GM21526 (cell line): ENCODE results near the gene DPH6.

Experiments
- ATAC-seq: cut with Tn5 transposase; IDR thresholded peaks from one replicate; pipeline ENCODE4 v1.9.1; 2021; ENCODE audit warnings: moderate library complexity; ENCODE audit not compliant: unreplicated experiment, low FRiP score

The DPH6 gene

DNA sequence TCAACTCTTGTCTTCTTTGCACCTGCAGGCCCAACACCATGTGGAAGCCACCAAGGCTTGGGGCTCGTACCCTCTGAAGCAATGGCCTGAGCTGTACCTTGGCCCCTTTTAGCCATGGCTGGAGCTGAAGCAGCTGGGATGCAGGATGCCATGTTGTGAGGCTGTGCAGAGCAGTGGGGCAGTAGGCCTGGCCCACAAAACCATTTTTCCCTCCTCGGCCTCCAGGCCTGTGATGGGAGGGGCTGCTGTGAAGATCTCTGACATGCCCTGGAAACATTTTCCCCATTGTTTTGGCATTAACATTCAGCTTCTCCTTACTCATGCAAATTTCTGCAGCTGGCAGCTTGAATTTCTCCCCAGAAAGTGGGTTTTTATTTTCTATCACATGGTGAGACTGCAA is 58.5 kb downstream of the DPH6 start:
- ATAC-seq = no peak

DNA sequence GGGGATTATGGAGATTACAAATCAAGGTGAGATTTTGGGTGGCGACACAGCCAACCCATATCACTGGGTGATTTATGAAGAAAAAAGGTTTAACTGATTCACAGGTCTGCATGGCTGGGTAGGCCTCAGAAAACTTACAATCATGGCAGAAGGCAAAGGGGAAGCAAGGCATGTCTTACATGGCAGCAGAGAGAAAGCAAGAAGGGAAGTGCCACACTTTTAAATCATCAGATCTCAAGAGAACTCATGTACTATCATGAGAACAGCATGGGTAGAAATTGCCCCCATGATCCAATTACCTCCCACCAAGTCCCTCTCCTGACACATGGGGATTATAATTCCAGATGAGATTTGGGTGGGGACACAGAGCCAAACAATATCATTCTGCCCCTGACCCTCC is 59.7 kb downstream of the DPH6 start:
- no peak for ATAC-seq

DNA sequence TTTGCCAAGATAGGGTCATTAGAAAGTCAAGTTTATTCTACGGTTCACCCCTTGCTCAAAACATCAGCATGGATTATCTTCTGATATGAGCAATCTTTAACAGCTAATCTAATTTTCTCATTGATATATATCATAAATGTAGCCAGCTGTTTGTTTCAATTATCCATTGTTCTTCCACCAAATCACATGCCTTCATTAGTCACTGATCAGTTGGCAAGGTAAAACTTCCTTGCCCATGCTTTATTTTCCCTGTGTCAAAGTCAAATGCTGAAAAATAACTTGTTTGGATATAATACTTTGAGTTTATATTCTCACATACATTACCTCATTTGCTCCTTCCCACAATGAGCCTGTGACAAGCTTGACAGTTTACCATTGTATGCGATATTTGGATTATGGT is 60.6 kb downstream of the DPH6 start:
- no peak for ATAC-seq

DNA sequence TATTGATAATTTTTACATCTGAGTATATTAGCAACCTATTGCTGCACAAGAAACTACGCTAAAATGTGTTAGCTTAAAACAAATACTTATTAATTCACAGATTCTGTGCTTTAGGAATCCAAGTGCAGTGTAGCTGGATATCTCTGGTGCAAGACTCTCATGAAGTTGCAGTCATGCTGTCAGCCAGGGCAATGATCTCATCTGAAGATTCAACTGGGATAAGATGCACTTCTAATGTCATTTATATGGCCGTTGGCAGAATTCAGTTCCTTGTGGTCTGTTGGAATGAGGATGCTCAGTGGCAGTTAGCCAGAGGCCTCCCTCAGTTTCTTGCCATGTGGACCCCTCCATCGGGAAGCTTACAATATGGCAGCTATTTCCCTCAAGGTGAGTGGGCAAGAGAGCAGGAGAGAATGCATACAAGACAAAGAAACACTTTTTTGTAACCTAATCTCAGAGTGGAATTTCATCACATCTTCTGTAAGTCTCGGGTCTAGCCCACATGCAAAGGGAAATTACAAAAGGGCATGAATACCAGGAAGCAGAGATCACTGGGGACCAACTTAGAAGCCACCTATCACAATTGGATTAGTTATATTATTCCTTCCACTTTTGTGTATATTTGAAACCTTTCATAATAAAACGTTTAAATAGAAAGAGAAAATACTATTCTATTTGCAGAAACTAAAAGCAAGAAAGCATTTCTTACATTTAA is 61.6 kb downstream of the DPH6 start:
- ATAC-seq = no peak

DNA sequence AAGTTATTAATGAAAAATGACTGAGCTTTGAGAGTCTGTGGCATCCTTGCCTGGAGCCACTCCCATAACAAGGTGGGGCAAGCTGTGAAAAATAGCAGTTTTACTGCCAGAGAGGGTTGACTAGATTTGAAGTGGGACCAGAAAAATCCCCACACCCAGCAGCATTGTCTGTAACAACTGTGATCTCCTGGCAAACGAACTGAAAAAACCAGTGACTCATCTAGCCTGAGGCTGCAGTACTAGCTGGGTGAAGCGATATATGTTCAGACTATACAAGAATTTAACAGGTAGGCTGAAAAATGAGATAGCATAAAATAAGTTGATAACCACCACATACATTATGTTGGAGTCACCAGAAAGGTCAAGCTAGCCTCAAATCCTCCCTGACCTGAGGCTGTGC is 64.0 kb downstream of the DPH6 start:
- ATAC-seq = no peak

DNA sequence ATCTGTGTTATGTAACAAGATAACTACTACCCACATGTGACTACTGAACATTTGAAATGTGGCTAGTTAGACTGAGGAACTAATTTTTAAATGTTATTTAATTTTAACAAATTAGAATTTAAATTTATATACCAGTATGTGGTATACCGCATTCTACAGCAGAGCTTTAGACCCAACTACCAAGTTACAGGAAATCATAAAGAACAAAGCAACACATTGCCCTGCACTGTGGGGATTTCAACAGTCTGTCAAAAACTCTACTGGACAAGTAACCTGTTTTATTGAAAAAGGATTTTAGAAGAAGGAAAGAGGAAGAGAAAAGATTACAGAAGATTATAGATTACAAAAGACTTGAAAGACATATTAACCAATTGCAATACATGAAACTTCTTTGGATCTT is 64.9 kb downstream of the DPH6 start:
- ATAC-seq = no peak

DNA sequence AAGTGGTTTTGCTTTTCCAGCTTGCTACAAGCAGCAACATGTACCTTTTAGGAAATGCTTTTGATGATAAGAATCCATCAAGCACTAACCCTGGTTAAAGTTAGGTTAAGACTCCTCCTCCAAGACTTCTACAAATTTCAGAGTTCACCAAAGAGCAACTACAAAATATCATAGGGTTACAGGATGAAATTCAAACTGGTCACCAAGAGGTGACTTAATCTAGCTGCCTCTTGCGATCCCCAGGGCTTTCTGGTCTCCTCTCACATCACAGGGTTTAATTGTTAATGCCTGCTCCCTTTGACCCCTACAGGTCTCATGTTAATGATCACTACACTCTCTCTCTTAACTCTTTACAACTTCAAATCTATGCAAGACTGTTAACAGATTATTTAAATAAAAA is 66.5 kb downstream of the DPH6 start:
- ATAC-seq = no peak

DNA sequence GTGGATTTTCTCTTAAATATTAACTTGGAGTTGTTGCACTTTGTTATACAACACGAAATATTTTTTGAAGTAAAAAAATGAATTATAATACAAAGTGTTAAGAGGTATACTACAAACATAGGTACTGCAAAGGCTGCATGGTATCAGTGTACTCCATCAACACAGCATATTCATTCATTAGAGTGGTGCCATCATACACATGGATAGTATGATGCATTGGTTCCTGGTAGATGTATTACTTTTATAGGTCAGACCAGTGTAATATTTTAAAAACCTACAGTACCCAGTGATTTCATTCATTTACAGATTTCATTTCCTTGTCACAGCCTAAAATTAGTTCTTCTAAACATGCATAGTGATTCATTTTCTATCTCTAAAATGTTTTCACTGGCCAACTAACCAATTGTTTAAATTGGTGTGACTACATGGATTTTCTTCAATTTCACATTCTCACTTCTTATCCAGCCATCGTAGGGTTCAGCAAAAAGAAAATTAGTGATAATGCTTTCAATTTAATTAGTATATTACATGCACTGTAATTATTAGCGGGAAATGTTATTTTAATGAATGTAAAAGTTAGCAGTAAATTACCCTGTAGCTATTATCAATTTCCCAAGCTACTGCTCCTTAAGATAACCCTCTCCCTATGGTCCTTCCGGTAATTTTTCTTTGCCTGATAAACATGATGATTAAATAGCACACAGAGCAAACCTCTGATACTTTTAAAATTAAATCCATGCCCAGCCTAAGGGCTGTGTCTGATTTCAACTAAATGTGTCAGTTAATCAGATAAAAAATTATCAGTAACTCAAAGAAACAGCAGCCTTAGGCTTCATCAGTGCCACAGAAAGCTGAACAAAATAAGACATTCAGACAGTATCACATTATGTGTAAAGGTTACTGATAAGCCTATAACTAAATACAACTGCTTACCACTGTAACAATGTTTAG is 68.4 kb downstream of the DPH6 start:
- ATAC-seq = no peak

DNA sequence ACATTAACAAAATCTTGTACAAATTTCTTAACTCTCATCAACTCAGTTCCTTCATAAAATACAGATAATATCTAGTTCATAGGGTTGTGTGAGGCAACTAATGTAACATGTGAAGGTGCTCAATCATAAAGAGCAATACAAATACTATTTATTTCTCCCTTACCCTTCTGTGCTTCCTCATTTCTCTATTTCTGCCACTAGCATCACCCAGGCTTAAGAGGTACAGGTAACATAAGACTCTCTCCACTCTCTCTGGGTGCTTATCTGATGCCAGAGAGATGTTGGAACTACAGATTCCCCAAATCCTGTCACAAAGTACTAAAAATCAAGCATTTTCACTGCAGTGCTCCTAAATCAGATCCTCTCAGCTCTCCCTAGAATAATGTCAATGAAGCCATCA is 74.9 kb downstream of the DPH6 start:
- no peak for ATAC-seq

DNA sequence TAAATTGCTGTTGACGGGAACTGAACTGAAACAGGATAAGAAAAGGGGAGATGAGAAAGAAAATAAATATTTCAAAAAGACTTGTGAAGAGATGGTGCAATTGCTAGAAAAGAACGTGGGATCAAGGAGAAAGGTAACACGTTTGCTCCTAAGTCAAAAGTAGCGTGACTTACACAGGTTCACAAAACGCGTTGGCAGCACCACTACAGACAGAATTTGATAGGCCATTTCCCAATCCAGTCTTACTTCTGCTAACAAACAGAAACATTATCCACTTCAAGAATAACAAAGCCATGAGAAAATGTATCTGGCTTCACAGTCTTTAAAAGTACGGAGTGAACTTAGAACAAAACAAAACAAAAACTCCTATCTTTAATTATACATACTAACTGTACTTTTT is 75.5 kb downstream of the DPH6 start:
- no peak for ATAC-seq

DNA sequence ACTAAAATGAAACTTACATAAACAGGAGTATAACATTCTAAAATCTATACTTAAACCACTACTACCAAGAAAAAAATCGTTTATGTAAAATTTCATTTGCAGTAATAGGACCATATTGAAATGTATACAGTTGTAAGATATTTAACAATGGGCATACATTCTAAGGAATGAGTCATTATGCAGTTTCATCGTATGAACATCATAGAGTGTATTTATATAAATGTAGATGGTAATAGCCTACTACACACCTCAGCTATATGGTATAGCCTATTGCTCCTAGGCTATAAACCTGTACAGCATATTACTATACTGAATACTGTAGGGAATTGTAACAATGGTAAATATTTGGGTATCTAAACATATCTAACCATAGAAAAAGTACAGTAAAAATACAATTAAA is 79.5 kb downstream of the DPH6 start:
- ATAC-seq = no peak

DNA sequence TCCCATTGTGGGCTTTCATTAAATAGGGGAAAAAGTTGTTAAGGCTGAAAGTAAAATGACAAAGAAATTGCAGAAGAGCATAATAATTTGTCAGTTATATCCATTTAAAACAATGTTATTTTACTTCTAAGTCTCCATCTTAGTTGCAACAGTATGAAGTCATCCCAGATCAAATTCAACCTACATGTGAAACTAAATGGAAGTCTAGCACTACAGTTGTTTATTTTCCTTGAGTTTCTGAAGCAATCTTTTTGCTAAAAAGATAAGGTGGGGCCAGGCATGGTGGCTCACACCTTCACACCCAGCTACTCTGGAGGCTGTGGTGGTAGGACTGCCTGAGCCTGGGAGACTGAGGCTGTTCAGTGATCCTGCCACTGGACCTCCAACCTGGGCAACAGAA is 80.2 kb downstream of the DPH6 start:
- ATAC-seq = no peak

DNA sequence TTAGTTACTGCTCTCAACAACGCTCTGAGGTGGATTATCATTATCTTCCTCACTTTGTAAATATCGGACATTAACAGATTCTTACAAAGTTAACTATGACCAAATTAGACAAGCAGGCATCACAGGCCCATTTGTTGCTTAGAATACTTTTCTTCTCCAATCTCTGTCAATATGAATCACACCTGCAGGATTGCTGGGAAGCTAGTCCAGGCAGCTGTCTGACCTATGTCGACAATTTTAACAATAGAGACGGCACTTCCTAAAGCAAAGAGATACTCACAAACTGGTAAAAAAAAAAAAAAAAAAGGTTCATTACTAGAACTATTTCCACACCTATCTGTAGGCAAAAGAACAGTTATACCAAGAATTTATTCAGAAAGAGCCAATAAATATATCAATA is 85.3 kb downstream of the DPH6 start:
- ATAC-seq = no peak

DNA sequence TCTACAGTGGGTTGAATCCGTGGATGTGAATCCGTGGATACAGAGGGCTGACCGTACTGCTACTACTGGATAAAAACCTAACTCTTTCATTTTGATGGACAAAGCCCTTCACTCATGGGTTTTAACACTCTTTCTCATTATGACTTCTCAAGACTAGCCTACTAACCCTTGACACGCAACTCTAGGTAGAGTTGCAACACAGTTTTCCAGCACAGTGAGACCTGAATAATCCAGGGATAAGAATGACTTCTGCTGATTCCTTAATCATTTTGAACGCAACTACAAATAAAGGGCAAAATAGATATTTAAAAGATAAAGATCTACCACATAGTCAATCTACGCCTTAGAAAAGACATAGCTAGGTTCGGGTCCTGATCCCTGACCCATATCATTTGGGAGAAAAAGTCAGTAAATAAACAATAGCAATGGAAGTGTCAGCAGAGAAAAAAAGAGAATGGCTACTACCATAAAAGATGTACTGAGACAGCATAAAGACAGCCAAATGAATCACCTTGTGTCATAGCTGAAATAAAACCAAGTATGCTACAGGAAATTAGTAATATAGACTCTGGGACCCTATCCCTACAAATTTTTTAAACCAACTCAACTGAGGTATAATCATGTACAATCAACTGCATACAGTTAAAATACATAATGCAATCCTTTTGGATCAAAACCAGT is 87.6 kb downstream of the DPH6 start:
- no peak for ATAC-seq

DNA sequence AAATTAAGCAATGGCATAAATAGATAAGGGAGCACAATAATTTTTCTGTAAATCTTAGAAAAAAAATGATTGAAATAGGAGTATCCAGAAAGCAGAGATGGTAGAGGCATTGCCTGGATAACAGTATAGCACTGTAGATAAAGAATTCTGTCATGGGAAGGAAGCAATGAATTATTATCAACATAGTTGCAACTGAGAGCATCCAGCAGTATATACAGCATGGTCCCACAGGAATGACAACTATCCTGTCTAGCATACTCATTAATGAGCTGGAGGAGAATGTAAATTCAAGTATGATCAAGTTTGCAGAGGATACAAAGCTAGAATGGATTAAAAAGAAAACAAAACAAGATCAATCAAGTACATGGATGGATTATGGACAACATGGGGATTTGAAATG is 90.8 kb downstream of the DPH6 start:
- no peak for ATAC-seq

DNA sequence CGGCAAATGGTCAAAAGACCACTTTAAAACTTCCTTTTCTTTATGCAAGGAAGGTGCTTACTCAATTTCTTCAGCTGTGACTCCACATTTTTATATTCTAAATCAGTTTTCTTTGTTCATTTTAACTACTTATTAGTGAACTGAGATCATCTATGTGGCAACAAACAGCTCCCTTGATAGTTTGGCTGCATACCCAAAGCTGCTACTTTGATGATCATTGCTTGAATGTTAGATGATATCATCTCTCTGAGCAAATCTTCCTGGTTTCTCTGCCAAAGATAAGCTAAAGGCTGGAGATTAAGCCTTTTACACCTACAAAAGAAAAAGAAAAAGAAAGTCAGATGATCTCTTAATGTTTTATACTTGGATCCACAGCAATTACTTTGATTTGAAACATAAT is 95.5 kb downstream of the DPH6 start:
- no peak for ATAC-seq

DNA sequence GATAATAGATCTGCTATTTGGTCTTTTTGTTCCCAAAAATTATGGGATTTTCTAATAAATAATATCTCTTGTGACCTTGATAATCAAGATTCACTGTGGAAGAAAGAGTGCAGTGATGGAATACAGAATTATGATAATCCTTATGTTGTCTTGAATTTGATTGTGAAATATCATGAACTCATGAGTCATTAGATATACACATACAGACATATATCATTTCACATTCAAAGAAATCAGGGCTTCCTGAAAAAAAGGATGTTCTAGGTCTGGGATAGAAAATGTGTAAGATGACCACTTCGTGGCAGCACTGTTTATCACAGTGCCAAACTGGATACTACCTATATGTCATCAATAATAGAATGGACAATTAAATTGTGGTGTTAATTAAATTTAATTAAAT is 97.7 kb downstream of the DPH6 start:
- no peak for ATAC-seq

DNA sequence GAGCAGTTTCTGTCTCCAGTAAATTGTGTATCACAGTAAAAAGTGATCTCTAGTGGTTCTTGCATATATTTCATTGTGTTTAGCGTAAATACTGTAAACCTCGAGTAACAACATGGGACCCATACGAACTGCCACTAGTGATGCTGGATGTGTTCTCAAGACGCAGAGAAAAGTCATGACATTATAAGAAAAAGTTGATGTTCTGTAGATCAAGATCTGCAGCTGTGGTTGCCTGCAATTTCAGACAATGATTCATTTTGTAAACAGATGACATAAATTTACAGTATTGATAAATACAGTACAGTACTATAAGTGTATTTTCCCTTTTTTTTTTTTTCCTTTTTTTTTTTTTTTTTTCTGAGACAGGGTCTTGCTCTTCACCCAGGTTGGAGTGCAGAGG is 100.1 kb downstream of the DPH6 start:
- ATAC-seq = no peak

DNA sequence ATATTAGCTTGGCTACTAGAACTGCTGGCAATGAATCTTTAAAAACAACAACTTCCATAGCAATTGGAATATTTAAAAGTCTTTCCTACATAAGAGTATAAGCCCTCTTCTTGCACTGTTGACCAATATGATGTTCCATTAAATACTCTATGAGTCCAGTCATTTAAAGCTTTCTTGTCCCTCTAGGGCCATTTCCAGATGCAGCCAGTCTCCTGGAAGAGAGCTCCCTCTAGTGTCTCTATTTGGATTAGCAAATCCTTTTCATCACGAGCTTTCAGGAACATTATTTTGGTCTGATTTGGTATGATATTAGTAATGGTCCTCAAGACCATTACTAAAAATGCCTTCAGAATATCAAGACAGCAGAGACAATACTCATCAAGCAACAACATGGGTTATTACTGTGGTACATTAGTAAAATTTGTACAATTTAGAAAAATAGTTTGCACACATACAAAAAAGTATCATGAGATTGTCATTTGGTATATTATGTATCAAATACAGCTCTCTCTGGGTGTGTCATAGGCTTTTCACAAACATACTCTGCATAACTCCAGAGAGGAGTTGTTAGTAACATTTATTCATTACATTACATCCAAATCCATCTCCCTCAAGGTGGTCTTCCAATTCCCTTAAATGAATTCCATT is 101.3 kb downstream of the DPH6 start:
- no peak for ATAC-seq

DNA sequence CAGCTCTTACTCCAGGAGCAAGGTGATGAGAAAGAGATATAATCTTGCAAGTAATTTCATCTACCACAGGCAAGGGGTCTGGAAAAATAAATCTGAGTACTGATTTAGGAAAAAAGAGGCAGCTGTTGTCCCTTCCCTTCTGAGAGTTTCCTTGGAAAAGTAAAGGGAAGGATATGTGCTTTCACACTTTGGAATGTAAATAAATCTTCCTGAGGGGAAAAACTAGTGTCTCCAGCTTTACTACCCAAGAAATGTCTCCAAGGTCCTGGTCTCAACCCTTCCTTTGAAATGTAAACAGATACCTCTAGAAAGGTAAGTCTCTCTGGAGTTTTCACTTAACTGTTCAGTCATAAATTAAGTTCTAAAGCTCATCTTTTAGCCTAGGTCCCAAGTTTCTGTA is 102.6 kb downstream of the DPH6 start:
- ATAC-seq = no peak

DNA sequence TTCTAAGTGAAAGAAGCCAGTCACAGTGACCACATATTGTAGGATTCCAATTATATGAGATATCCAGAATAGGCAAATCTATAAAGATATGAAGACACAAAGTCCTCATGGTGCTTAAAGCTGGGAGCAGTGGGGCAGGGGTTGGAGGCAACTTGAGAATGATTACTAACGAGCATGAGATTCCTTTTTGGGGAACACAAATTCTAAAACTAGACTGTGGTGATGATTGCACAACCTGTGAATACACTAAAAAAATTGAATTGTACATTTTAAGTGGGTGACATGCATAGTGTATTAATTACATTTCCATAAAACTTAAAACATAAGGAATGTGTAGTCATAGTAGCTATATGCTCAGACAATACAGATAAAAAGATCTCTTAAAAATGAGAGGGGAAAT is 103.2 kb downstream of the DPH6 start:
- ATAC-seq = no peak
